B cell (primary cell): ENCODE data around the gene GNLY.

Experiments
- EZH2 ChIP-seq: IDR thresholded peaks from 2 replicates; pipeline ENCODE4 v1.6.1; 2012; ENCODE audit warnings: borderline replicate concordance, low read depth, mild to moderate bottlenecking, moderate library complexity, low read length; ENCODE audit not compliant: insufficient read depth, poor library complexity, severe bottlenecking
- TF ChIP-seq, protein P1 (sequence below): fragments of 200-600 bp; IDR thresholded peaks from one replicate; pipeline ENCODE4 v1.8.0; 2022; ENCODE audit warnings: antibody characterized with exemption, mild to moderate bottlenecking

DNA sequence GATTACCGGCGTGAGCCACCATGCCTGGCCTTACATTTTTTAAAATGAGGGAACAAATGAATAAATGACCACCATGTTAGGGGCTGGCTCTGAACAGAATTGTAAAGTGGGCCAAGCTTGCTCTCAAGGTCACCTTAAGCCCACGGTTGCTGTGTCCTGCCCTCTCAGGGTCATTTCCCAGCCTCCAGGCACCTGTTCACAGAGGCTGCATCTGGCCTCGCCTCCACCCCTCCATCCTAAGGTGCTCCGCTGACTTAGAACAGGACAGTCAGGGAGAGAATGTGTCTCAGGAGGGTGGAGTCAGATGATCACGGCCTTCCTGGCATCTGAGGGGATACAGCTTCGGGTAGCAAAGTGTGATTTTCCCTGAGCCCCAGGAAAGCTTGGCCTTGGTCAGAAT is 33.4 kb upstream of the GNLY start:
- no peak for TF ChIP-seq EZH2
- TF ChIP-seq, protein P1, sequence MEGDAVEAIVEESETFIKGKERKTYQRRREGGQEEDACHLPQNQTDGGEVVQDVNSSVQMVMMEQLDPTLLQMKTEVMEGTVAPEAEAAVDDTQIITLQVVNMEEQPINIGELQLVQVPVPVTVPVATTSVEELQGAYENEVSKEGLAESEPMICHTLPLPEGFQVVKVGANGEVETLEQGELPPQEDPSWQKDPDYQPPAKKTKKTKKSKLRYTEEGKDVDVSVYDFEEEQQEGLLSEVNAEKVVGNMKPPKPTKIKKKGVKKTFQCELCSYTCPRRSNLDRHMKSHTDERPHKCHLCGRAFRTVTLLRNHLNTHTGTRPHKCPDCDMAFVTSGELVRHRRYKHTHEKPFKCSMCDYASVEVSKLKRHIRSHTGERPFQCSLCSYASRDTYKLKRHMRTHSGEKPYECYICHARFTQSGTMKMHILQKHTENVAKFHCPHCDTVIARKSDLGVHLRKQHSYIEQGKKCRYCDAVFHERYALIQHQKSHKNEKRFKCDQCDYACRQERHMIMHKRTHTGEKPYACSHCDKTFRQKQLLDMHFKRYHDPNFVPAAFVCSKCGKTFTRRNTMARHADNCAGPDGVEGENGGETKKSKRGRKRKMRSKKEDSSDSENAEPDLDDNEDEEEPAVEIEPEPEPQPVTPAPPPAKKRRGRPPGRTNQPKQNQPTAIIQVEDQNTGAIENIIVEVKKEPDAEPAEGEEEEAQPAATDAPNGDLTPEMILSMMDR = no peak
